Natural killer cell treated with Interleukin-12 subunit alpha and Interleukin-12 subunit beta and Interleukin-15 and Interleukin-18, amount 100 ng/mL, for 72 hours (primary cell): ENCODE measurements around the gene UPK1A. TPM values are rescaled to one million over a fixed set of nuclear protein-coding genes. Genes with fewer than 3 reads are reported as not detected.
"Not testable (repeated sequence)": the region's sequence is repeated elsewhere in the genome, so short reads cannot be mapped to it uniquely, and the experiment has no call there.

Source experiments
- ATAC-seq, 2 donors: fragments of 150-1000 bp; cut with Tn5 transposase in 1 of 2; sonication (Bioruptor Pico), chemical (Tn5 transposase) in 1 of 2; 2 replicates each; pipeline ENCODE4 v1.10.0; 2021
- DNase-seq: peaks from one replicate; pipeline ENCODE4 v3.0.0; 2022; ENCODE audit warnings: low spot score
- H3K27ac Mint-ChIP-seq, 2 donors: 1 replicate in 1 of 2; 2 replicates in 1 of 2; pipeline ENCODE4 v1.8.0; 2022; ENCODE audit warnings: mixed read lengths in 2 of 2, mild to moderate bottlenecking in 1 of 2, moderate library complexity in 1 of 2
- H3K27me3 Mint-ChIP-seq, 2 donors: 1 replicate in 1 of 2; 2 replicates in 1 of 2; pipeline ENCODE4 v1.8.0; 2022; ENCODE audit warnings: mixed read lengths in 2 of 2
- H3K36me3 Mint-ChIP-seq: one replicate; pipeline ENCODE4 v1.8.0; 2022; ENCODE audit warnings: mixed read lengths
- H3K4me1 Mint-ChIP-seq, 2 donors: 1 replicate in 1 of 2; 2 replicates in 1 of 2; pipeline ENCODE4 v1.8.0; 2022; ENCODE audit warnings: low read depth in 2 of 2, mixed read lengths in 2 of 2, mild to moderate bottlenecking in 1 of 2
- H3K4me3 Mint-ChIP-seq: one replicate; pipeline ENCODE4 v1.8.0; 2022; ENCODE audit warnings: mixed read lengths
- H3K9me3 Mint-ChIP-seq: 2 replicates; pipeline ENCODE4 v1.8.0; 2022; ENCODE audit warnings: mixed read lengths
- total RNA-seq, 2 donors: library from RNA; stranded (reverse); gene quantifications; one replicate each; pipeline ENCODE4 v1.2.3, GENCODE V29; 2022

The UPK1A gene
- total RNA-seq, 2 donors from 2014 or later, result 0.38 to 0.70 TPM

- Mint-ChIP-seq H3K36me3 (peaks cover 18% of the 10 kb centered on the region), H3K4me1 (peaks cover 0 to 21% of the 10 kb centered on the region in 2 donors)
- ATAC-seq, result not testable (repeated sequence)
Observed at GRCh38 chr19:35654828-35655227, 11.5 kb upstream of the UPK1A start.

GRCh38 chr19:35655600-35655999 is 10.7 kb upstream of the UPK1A start:
- DNase-seq (no peak), ATAC-seq (no peak)
- Mint-ChIP-seq H3K36me3 (peaks cover 18% of the 10 kb centered on the region), H3K4me1 (peaks cover 0 to 21% of the 10 kb centered on the region in 2 donors), H3K27me3 (no peaks in the 10 kb centered on the region), H3K9me3 (no peaks in the 10 kb centered on the region), H3K27ac (no peak overlapping the region), H3K4me3 (no peak overlapping the region)

More at GRCh38 chr19:35654828-35655227, 11.5 kb upstream of the UPK1A start:
- not testable (repeated sequence) for H3K27ac Mint-ChIP-seq, H3K4me3 Mint-ChIP-seq, H3K9me3 Mint-ChIP-seq, H3K27me3 Mint-ChIP-seq
- peak; percentile 44 for DNase-seq

- Mint-ChIP-seq H3K4me1 (peaks cover 0 to 14% of the 10 kb centered on the region in 2 donors), H3K27me3 (no peaks in the 10 kb centered on the region), H3K36me3 (peaks cover 18% of the 10 kb centered on the region), H3K27ac (no peak overlapping the region), H3K4me3 (no peak overlapping the region), H3K9me3 (no peaks in the 10 kb centered on the region)
- DNase-seq (no peak), ATAC-seq (no peak)
Observed at GRCh38 chr19:35656700-35657099, 9.6 kb upstream of the UPK1A start.

- ATAC-seq (no peak), DNase-seq (no peak)
- no peak overlapping the region for H3K27ac Mint-ChIP-seq
- H3K36me3 Mint-ChIP-seq, result peaks cover 23% of the 10 kb centered on the region
- no peaks in the 10 kb centered on the region for H3K9me3 Mint-ChIP-seq
- H3K4me1 Mint-ChIP-seq, result peaks cover 0 to 10% of the 10 kb centered on the region in 2 donors
- no peak overlapping the region for H3K4me3 Mint-ChIP-seq
- no peaks in the 10 kb centered on the region for H3K27me3 Mint-ChIP-seq
Observed at GRCh38 chr19:35657904-35658700, 8.2 kb upstream of the UPK1A start.

GRCh38 chr19:35661995-35662340 is 4.3 kb upstream of the UPK1A start:
- peaks cover 12% of the 10 kb centered on the region for H3K36me3 Mint-ChIP-seq
- no peak overlapping the region for H3K27ac Mint-ChIP-seq
- ATAC-seq, result no peak
- H3K27me3 Mint-ChIP-seq, result no peaks in the 10 kb centered on the region
- no peaks in the 10 kb centered on the region for H3K9me3 Mint-ChIP-seq
- no peak overlapping the region for H3K4me3 Mint-ChIP-seq
- no peak for DNase-seq
- H3K4me1 Mint-ChIP-seq, result peaks cover 0 to 4% of the 10 kb centered on the region in 2 donors

GRCh38 chr19:35663981-35664380 is 2.3 kb upstream of the UPK1A start:
- Mint-ChIP-seq H3K4me3 (no peak overlapping the region), H3K9me3 (no peaks in the 10 kb centered on the region), H3K4me1 (no peaks in the 10 kb centered on the region), H3K27ac (no peak overlapping the region), H3K27me3 (peaks cover 0 to under 1% of the 10 kb centered on the region in 2 donors), H3K36me3 (peaks cover 6% of the 10 kb centered on the region)
- ATAC-seq (no peak), DNase-seq (no peak)

- no peak for DNase-seq
- H3K4me1 Mint-ChIP-seq, result no peaks in the 10 kb centered on the region
Observed at GRCh38 chr19:35665157-35665556, 1.2 kb upstream of the UPK1A start.

GRCh38 chr19:35665604-35666003 is 713 bp upstream of the UPK1A start:
- Mint-ChIP-seq H3K27ac (no peak overlapping the region), H3K4me1 (no peaks in the 10 kb centered on the region), H3K4me3 (no peak overlapping the region), H3K27me3 (peaks cover 9 to 17% of the 10 kb centered on the region in 2 donors), H3K9me3 (no peaks in the 10 kb centered on the region), H3K36me3 (peaks cover 6% of the 10 kb centered on the region)
- DNase-seq (no peak), ATAC-seq (no peak)

More at GRCh38 chr19:35665157-35665556, 1.2 kb upstream of the UPK1A start:
- Mint-ChIP-seq H3K27ac (no peak overlapping the region), H3K9me3 (no peaks in the 10 kb centered on the region), H3K36me3 (peaks cover 6% of the 10 kb centered on the region), H3K27me3 (peaks cover 7 to 12% of the 10 kb centered on the region in 2 donors), H3K4me3 (no peak overlapping the region)
- no peak for ATAC-seq

- ATAC-seq (no peak), DNase-seq (no peak)
- Mint-ChIP-seq H3K9me3 (no peaks in the 10 kb centered on the region), H3K27me3 (peaks cover 25 to 38% of the 10 kb centered on the region in 2 donors), H3K4me1 (peaks cover 10 to 12% of the 10 kb centered on the region in 2 donors), H3K4me3 (no peak overlapping the region), H3K27ac (no peak overlapping the region), H3K36me3 (no peaks in the 10 kb centered on the region)
Observed at GRCh38 chr19:35669566-35669965, 3.2 kb downstream of the UPK1A start.

GRCh38 chr19:35669974-35670373 is 3.7 kb downstream of the UPK1A start:
- Mint-ChIP-seq H3K4me1 (peaks cover 10 to 12% of the 10 kb centered on the region in 2 donors), H3K27me3 (peaks cover 25 to 38% of the 10 kb centered on the region in 2 donors), H3K36me3 (no peaks in the 10 kb centered on the region), H3K9me3 (no peaks in the 10 kb centered on the region), H3K27ac (no peak overlapping the region), H3K4me3 (no peak overlapping the region)
- no peak for ATAC-seq
- DNase-seq, result no peak

- ATAC-seq (no peak), DNase-seq (no peak)
- H3K27me3 Mint-ChIP-seq, result peaks cover 26 to 40% of the 10 kb centered on the region in 2 donors
- no peaks in the 10 kb centered on the region for H3K9me3 Mint-ChIP-seq
- H3K4me1 Mint-ChIP-seq, result peaks cover 10 to 12% of the 10 kb centered on the region in 2 donors
- H3K27ac Mint-ChIP-seq, result no peak overlapping the region
- no peak overlapping the region for H3K4me3 Mint-ChIP-seq
- no peaks in the 10 kb centered on the region for H3K36me3 Mint-ChIP-seq
Observed at GRCh38 chr19:35670686-35671085, 4.4 kb downstream of the UPK1A start.

GRCh38 chr19:35671818-35672217 is 5.5 kb downstream of the UPK1A start:
- H3K4me1 Mint-ChIP-seq, result peaks cover 10 to 12% of the 10 kb centered on the region in 2 donors
- H3K27me3 Mint-ChIP-seq, result peaks cover 30 to 46% of the 10 kb centered on the region in 2 donors
- no peak overlapping the region for H3K27ac Mint-ChIP-seq
- H3K4me3 Mint-ChIP-seq, result no peak overlapping the region
- no peaks in the 10 kb centered on the region for H3K9me3 Mint-ChIP-seq
- no peak for ATAC-seq
- no peak for DNase-seq
- H3K36me3 Mint-ChIP-seq, result no peaks in the 10 kb centered on the region

GRCh38 chr19:35673121-35673804 is 6.9 kb downstream of the UPK1A start:
- Mint-ChIP-seq H3K9me3 (no peaks in the 10 kb centered on the region), H3K4me3 (peak overlapping the region; percentile 71), H3K36me3 (no peaks in the 10 kb centered on the region), H3K4me1 (peaks cover 10 to 12% of the 10 kb centered on the region in 2 donors), H3K27ac (no peak overlapping the region), H3K27me3 (peaks cover 35 to 52% of the 10 kb centered on the region in 2 donors)
- DNase-seq (peak; percentile 81), ATAC-seq (peak; percentile 94)

GRCh38 chr19:35675589-35676140 is 9.3 kb downstream of the UPK1A start:
- Mint-ChIP-seq H3K36me3 (no peaks in the 10 kb centered on the region), H3K4me1 (peaks cover 10 to 12% of the 10 kb centered on the region in 2 donors), H3K4me3 (no peak overlapping the region), H3K9me3 (no peaks in the 10 kb centered on the region), H3K27me3 (peaks cover 25 to 37% of the 10 kb centered on the region in 2 donors), H3K27ac (no peak overlapping the region)
- ATAC-seq, result no peak
- DNase-seq, result no peak
